Effector CD4-positive, alpha-beta T cell (primary cell): ENCODE data around the gene MAVS.
"Not testable (repeated sequence)": the region's sequence is repeated elsewhere in the genome, so short reads cannot be mapped to it uniquely, and the experiment has no call there.

Source experiments
- DNase-seq: peaks from one replicate; pipeline ENCODE4 v3.0.0-alpha.2; 2020

Gene MAVS

DNA sequence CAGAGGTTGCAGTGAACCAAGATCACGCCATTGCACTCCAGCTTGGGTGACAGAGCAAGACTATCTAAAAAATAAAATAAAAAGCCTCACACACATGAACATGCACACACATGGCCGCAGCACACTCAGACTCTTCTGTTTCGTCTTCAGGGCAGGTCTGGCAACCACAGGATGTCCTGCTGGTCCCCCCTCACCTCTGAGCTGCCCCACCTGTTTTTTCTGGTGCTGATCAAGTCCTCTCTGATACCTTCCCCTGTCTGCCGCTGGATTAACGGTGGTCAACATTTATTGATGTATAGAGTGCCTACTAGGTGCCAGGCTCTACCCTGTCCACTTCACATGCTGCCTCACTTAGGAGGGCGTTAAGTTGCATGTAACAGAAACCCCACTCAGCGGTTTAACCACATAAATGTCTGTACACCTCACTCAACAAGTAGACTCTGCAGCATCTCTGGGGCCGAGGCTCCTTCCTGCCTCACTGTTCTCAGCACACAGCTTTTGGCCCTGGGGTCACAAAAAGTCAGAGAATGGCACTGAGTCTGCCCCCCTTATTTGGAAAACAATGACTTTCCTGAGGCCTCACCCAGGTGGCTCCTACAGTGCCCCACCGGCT lies 30.8 kb upstream of the MAVS start:
- no peak for DNase-seq

DNA sequence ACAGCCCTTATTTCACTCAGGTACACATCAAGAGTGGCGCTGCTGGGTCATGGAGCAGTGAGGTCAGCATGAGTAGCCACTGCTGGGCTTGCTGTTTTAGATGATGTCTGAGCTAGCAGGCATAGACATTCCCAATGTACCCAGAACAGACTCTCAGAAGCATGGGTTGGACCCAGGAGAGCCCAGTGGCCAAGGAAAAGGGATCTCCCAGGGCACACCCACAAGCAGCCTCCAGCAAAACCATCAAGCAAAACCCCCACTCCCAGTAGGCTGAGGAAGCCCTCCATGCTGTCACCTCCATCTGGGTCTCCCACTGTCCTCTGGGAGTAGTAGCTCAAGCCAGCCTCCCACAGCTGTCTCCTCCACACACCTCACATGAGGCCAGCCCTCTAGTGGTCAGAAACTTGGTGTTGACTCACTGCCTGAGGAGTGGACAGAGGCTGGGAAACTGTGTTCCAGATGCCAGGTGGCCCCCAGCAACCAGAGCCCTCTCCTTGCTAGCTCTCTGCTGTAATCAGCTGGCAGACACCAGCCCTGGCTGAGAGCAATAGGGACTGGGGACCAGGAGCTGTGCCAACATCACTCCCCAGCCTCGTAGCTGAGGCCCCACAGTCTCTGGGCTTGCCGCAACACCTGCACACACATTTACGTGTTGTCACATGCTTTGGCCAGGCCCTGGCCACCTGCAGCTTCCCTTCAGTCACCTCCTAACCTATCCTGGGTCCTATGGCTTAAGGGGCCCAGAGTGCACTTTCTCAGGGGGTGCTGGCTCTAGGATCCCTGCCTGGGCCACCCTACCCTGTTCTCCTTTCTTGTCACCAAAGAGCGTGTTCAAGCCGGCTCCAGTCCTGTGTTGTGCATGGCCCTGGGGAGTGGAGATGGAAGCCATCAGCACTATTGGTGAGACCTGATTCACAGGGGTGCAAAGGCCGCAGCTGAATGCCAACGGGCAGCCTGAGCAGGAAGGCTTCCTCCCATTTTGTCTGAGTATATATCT lies 28.2 kb upstream of the MAVS start:
- no peak for DNase-seq

DNA sequence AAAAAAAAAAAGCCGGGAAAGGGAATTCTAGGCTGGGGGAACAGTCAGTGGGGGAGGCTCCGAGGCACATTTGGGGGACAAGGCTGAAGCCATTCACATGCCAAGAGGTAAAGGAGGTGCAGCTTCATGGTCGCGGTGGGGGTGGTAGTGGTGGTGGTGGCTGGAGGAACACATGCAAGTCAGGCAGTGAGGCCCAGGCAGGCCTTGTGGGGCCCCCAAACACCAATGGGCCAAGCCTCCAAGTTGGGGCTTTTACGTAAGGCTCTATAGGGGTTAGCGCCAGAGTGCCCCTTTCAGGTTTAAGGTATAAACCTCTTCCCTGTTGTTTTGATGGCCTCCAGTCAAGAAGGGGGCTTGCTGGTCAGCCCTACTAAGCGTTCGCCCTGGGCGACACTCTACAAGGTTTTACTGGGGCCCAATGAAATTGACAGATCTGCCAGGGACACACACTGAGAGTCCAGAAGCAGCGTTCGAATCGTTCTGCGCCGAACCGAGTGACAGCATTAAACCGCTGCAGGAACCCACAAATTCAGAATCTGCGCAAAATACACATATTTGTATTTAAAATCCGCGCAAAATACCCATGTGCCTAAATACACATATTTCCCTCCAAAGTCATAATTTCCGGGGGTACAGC lies 27.1 kb upstream of the MAVS start:
- DNase-seq, result no peak

DNA sequence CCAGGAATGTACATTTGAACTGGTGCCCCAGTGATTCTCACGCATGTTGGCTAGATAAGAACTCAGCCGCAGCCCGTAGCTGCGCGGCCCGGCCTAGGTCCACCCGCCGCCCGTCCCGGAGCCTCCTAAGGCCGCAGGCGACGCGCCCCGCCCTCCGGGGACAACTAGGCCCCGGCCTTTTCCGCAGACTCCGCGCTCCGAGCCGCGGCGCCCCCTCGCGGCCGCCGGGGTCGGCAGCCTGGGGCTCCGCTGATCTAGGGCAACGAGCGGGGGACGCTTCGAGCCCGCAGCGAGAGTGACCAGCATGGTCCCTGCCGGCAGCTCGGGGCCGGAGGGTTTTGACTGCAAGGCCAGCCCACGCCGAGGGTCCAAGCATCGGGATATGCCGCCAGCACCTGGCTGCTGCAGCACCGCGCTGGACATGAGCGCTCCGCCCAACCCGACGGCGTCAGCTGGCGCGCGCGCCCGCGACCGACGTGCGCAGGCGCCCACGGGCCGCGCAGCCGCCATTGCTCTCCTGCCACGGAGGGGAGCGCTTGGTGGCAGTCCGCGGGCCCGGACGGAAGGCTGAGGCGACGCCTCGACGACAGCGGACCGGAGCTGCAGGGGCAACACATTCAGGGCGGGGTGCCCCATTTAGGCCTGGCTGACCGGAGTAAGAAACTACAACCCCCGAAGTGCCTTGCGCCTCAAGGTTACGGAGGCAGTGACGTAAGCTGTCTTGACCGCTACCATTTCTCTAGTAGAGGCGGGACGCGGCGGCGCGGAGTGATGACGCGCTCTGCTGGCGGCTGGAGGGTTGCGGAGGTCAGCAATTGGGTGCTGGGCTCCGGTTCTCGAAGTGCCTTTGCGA lies 26.4 kb upstream of the MAVS start, which contains the start of gene AP5S1:
Gene AP5S1, plus strand, starts transcription at position 500 of the 853 bp plus-strand sequence. CDS start 1,571 bp downstream, outside the sequence.
- peak; percentile 92 for DNase-seq

DNA sequence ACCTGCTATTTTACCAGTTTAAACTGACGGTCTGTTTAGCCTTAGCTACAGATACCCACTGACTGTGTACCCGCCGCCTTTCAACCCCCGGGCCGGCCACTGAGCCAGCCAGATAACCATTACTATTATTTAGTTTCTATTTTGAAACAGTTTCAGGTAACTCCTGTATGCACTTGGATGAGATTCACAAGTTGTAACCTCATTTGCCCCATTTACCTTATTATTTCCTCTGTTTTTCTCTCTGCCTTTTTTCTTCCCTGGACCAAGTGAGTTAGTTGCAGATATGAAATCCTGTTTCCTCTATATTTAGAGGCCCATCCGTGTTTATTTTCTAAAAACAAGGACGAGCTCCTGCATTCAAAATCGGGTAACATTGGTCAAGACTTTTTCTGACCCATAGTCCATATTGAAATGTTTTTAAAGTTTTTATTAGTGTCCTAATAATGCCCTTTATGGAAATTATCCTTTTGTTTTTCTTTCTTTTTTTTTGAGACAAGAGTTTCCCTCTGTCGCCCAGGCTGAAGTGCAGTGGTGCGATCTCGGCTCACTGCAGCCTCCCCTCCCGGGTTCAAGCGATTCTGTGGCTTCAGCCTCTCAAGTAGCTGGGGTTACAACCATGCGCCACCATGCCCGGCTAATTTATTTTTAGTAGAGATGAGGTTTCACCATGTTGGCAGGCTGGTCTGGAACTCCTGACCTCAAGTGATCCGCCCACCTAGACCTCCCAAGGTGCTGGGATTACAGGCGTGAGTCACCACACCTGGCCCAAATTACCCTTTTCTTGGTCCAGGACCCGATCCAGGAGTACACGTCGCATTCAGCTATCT lies 25.5 kb upstream of the MAVS start:
- DNase-seq, result no peak

DNA sequence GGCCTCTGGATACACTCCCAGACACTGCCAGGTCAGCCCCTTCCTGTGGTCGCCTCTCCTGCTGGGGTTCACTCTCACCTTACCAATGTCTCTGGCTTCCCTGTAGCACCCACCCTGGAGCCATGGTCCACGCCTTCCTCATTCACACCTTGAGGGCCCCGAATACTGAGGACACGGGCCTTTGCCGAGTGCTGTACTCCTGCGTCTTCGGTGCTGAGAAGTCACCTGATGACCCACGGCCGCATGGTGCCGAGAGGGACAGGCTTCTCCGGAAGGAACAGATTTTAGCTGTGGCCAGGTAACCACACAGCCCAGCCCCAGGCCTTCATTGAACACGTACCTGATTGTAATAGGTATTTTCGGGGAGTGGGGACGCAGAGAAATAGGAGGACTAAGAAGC lies 24.6 kb upstream of the MAVS start:
- no peak for DNase-seq

DNA sequence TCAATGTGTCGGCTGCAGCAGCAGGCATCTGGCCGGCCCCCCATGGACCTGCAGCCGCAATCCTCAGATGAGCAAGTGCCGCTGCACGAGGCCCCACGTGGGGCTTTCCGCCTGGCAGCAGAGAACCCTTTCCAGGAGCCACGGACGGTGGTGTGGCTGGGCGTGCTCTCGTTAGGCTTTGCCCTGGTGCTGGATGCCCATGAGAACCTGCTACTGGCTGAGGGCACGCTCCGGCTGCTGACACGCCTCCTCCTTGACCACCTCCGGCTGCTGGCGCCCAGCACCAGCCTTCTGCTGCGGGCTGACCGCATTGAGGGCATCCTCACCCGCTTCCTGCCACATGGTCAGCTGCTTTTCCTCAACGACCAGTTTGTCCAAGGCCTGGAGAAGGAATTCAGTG lies 22.8 kb upstream of the MAVS start:
- DNase-seq, result no peak

DNA sequence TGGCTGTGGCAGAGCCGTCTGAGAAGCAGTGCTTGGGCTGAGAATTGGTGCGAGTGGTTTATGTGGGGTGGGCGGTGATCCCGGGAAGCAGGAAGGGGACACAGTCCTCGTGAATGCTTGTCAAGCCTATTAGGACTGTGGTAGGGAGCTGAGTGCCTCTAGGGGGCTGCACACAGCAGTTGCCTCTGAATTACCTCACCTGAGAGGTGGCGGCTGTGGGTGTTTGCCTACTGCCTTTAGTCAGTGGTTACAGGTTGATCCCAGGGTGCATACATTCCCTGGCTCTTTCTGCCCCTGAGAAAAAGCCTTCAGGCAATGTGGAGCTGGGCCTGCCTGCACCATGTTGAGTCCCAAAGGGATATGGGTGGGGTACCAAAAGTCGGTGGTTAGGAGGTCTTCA lies 21.1 kb upstream of the MAVS start:
- no peak for DNase-seq

DNA sequence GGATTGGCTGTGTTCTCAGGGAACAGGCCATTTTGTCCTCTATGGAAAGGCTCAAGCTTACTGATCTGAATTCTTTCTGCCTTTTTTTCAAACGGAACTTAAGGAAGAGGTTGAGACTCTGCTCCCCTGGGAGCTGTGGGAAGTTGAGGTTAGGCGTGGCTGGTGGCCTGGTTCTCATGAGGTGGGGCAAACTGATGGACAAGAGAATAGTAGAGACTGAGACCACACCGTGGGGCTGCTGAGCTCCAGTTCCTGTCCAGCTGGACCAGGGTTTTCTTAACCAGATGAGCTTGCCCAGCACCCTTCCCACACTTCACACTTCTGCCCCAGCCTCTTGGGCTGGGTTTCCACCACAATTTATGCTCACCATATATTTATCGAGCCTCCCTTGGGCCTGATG lies 20.2 kb upstream of the MAVS start:
- DNase-seq, result no peak

DNA sequence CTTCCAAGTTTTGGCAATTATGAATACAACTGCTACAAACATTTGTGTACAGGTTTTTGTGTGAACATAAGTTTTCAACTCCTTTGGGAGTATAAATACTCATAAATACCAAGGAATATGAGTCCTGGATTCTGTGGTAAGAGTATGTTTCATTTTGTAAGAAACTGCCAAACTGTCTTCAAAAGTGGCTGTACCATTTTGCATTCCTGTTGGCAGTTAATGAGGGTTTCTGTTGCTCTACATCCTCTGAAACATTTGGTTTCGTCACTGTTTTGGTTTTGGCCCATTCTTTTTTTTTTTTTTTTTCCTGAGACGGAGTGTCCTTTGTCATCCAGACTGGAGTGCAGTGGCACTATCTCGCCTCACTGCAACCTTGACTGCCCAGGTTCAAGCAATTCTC lies 17.8 kb upstream of the MAVS start:
- DNase-seq, result no peak

DNA sequence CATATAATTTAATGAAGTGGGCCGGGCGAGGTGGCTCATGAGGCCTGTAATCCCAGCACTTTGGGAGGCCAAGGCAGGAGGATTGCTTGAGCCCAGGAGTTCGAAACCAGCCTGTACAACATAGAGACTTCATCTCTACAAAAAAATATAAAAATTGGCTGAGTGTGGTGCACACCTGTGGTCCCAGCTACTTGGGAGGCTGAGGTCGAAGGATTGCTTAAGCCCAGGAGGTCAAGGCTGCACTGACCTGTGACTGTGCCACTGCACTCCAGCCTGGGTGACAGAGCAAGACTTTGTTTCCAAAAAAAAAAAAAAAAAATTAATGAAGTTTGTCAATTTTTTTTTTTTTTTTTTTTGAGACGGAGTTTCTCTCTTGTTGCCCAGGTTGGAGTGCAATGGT lies 16.7 kb upstream of the MAVS start:
- not testable (repeated sequence) for DNase-seq

DNA sequence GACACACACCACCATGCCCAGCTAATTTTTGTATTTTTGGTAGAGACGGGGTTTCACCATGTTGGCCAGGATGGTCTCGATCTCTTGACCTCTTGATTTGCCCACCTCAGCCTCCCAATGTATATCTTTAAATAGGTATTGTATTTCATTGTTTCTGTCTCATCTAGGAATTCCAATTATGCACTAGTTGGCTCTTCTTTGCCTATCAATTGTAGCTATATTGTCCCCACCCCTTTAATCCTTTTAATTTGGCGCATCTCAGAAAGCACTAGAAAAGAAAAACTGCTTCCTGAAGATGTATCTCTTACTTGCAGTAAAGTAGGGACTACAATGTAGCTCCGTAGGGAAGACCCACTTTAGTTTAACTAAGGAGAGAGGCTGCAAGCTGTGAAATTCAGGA lies 10.5 kb upstream of the MAVS start:
- DNase-seq, result no peak

DNA sequence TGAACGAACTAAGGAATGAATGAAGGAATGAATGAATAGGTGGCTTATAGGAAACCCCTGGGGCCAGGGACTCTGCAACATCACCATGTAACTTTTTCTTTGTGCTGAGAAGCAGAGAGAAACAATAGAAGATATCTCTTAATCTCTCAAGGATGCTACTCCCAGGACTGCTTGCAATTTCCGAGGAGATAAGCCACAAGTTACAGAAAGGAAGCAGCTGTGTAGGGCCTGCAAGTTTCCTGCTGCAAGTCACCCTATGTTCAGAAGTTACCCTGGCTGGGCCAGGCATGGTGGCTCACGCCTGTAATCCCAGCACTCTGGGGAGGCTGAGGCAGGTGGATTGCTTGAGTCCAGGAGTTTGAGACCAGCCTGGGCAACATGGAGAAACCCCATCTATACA lies 7.3 kb upstream of the MAVS start:
- no peak for DNase-seq

DNA sequence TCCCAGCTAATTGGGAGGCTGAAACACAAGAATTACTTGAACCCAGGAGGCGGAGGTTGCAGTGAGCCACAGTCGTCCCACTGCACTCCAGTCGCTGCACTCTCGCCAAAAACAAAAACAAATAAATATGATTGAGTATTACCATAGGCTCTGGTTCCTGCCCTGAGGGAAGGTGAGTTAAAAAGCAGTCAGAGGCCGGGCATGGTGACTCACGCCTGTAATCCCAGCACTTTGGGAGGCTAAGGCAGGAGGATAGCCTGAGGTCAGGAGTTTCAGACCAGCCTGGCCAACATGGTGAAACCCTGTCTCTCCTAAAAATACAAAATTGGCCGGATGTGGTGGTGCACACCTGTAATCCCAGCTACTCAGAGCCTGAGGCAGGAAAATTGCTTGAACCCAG lies 6.4 kb upstream of the MAVS start:
- not testable (repeated sequence) for DNase-seq

DNA sequence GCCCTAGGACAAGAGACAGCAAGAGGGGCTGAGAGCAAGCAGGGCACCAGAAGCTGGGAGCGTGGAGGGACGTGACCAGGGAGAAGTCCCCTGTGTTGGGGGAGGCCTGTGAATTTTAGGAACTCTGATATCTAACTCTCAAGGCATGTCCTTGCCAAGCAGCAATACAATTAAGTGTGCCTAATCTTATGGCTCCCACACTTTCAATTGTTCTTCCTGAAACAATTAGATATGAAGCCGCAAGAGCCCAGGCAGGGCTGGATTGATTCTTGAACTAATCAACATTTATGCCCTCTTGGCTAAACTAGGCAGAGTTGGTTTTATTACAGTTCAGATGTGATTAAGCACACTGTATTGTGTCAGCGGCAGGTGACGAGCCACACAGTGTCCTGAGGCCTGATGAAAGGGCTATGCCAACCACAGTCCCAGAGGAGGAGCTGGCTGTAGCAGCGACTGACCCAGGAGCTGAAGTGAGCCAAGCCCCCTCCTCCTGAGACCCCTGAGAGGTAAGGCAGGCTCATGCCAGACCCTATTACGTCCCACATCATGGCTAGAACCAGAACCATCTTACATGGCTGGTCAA lies 4.2 kb upstream of the MAVS start:
- DNase-seq, result no peak

DNA sequence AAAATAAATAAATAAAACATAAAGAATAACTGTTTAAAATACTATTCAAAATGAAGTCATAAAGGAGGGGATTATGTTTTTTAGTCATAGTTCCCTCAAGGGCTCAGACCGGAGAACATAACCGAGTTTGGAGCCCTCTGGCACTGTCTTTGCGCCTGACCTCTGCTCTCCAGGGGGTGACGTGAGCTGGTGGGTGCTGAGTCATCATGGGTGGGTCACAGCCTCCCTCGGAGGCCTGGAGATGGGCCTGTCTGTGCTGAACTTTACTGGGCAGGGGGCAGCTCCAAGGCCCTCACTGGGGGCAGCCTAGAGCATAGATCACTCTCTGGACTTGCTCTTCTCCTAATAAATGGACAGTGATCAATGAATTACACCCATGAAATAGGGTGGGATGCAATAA lies 3.1 kb upstream of the MAVS start:
- DNase-seq, result no peak

DNA sequence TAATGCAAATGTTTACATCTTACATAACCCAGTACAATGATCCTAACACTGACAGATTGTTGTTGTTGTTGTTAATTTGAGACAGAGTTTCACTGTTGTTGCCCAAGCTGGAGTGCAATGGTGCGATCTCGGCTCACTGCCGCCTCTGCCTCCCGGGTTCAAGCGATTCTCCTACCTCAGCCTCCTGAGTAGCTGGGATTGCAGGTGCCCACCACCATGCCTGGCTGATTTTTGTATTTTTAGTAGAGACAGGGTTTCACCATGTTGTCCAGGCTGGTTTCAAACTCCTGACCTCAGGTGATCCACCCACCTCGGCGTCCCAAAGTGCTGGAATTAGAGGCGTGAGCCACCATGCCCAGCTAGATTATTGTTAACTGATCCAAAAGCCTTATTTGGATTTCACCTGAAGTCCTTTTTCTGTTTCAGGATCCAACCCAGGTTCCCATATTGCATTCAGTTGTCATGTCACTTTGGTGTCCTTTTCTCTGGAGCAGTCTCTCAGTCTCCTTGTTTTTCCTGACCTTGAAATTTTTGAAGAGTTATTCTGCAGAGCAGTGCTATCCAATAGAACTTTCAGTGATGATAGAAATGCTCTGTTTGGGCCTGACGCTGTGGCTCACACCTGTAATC lies 2.5 kb upstream of the MAVS start:
- DNase-seq, result not testable (repeated sequence)

DNA sequence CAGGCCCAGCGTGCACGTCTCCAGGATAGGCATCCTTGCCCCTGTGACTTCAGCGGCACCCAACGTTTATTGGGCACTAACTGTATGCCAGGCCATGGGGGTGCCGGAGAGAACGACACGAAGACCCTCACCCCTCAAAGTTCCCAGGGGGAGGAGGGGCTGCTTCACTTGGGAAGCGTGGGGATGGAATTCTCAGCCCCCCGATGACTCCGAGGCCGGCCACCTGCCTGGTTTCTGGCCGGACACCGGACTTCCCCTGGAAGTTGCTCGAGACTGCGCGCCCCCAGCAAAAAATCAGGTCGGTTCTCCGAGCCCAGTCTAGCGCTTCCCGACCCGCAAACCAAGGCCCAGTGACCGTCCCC lies 275 bp upstream of the MAVS start:
- DNase-seq, result peak; percentile 20

DNA sequence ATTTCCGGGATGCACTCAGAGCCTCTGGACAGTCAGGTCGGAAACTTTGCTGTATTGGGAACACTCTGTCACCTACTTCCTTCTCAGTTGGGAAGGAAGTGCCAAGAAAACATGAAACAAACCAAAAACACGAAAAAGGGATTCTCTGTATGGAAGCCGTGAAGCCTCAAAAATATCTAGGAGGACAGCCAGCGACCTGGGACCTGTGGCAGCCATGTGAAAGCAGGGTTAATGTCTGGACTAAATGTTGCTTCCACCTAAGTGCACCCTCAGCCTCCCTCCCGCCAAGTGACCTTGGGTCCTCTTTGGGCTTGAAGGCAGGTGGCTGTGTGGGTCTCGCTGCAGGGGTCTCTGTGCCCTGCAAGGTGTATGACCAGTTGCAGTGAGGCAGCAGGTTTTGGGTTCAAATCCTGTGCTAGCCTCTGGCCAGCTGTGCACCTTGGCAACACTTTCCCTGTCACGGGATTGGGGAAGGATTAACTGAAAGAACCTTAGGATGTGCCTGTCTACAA lies 851 bp downstream of the MAVS start:
- no peak for DNase-seq

DNA sequence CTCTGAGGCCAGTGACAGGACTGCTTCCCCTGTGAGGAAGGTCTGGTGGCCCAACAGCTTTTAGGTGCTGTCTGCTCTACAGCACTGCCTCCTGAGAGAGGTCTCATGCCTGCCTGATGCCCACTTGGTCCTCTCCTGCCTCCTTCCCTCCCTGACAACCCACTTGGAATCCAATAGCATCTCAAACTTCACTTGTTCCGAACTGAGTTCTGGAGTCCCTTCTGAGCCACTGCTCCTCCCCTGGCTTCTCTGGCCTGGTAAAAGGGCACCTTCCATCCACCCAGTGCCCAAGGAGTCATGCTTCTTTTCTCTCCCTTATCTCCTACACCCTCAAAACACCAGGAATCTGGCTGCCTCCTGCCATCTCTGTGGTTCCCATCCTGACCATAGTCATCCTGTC lies 1.9 kb downstream of the MAVS start:
- no peak for DNase-seq

DNA sequence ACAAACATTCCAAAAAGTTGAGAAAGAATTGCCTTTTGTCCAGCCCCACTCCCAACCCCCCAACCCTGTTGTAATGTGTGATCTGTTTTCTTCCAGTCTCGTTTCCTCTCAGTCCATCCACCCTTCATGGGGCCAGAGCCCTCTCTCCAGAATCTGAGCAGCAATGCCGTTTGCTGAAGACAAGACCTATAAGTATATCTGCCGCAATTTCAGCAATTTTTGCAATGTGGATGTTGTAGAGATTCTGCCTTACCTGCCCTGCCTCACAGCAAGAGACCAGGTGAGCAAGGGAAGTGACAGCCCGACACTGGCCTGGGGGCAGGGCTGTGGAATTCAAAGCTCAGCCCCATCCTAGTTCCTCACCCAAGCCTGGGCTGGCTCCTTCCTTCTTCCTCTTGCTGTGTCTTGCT lies 7.8 kb downstream of the MAVS start:
- DNase-seq, result no peak
